H1 (cell line): ENCODE measurements around the gene F2RL2.

Experiments
- CBX5 ChIP-seq: fragments of 300-800, 300-1000 bp; sonication (generic); IDR thresholded peaks from 2 replicates; pipeline ENCODE4 v1.7.1; 2016; ENCODE audit warnings: antibody characterized with exemption, low read length, low read depth
- CTCF ChIP-seq, 3 experiments: IDR thresholded peaks; 1 replicate in 2 of 3; 2 replicates in 1 of 3; pipeline versions ENCODE4 v1.5.1 to v1.6.1; 2011; ENCODE audit warnings: low read length in 3 of 3, mild to moderate bottlenecking in 3 of 3, inconsistent platforms in 2 of 3, low read depth in 1 of 3, moderate library complexity in 1 of 3; ENCODE audit not compliant: insufficient read depth in 1 of 3; ENCODE audit errors: control extremely low read depth in 1 of 3
- E2F6 ChIP-seq: IDR thresholded peaks from 2 replicates; pipeline ENCODE4 v1.6.1; 2012; ENCODE audit warnings: inconsistent platforms
- EZH2 ChIP-seq: fragments of 200-600 bp; sonication (generic); IDR thresholded peaks from 2 replicates; pipeline ENCODE4 v1.7.1; 2012; ENCODE audit warnings: low read depth, mild to moderate bottlenecking, moderate library complexity, low read length, inconsistent platforms; ENCODE audit not compliant: severe bottlenecking
- HDAC6 ChIP-seq: IDR thresholded peaks from one replicate; pipeline ENCODE4 v1.7.1; 2012; ENCODE audit warnings: low read depth, mild to moderate bottlenecking, inconsistent platforms, low read length, moderate library complexity
- JUN ChIP-seq: IDR thresholded peaks from 2 replicates; pipeline ENCODE4 v1.6.1; 2011; ENCODE audit warnings: low read depth, mild to moderate bottlenecking, improper control_type of control experiment, low read length
- NRF1 ChIP-seq: IDR thresholded peaks from 2 replicates; pipeline ENCODE4 v1.6.1; 2011; ENCODE audit warnings: mild to moderate bottlenecking, low read depth, low read length, improper control_type of control experiment
- POLR2A ChIP-seq, 2 experiments: IDR thresholded peaks; 1 replicate in 1 of 2; 2 replicates in 1 of 2; pipeline ENCODE4 v1.6.1; 2011; ENCODE audit warnings: low read depth in 2 of 2, low read length in 2 of 2, mild to moderate bottlenecking in 2 of 2; ENCODE audit errors: control extremely low read depth in 1 of 2
- POLR2AphosphoS5 ChIP-seq: IDR thresholded peaks from 2 replicates; pipeline ENCODE4 v1.6.1; 2011; ENCODE audit warnings: low read depth, low read length
- SIRT6 ChIP-seq: IDR thresholded peaks from one replicate; pipeline ENCODE4 v1.7.1; 2012; ENCODE audit warnings: low read length, inconsistent platforms
- TBP ChIP-seq: IDR thresholded peaks from 2 replicates; pipeline ENCODE4 v1.6.1; 2011; ENCODE audit warnings: low read depth, low read length, improper control_type of control experiment
- TEAD4 ChIP-seq: IDR thresholded peaks from 2 replicates; pipeline ENCODE4 v1.6.1; 2012; ENCODE audit warnings: low read depth, low read length, inconsistent platforms, mixed read lengths
- YY1 ChIP-seq: IDR thresholded peaks from 2 replicates; pipeline ENCODE4 v1.6.1; 2011; ENCODE audit warnings: low read depth, mild to moderate bottlenecking, low read length

DNA sequence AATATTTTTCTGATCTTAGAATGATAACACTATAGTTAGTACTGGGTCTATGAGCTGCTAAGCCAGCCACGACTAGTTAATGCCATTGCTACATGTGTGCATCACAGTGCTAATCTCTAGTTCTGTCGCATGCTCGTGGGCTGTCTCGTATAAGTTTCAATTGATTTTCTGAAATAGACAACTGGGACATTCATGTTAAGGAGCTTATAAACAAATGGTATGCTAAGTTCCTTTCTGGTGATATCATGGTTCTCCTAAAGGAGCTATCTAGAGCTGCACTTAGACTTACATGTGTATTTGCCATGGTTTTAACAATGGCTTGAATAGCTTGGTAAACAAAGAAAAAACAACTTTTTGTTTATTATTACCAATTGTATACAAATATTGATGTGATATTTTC lies 46.2 kb downstream of the F2RL2 start:
- TF ChIP-seq EZH2 (no peak), POLR2A (IDR thresholded peaks at IDR 0.05; ENCODE audit: control extremely low read depth in 1 of 2, low read depth in 2 of 2, low read length in 2 of 2) (no peak), E2F6 (no peak), TEAD4 (no peak), JUN (no peak), POLR2AphosphoS5 (no peak), CTCF (IDR thresholded peaks at IDR 0.05; ENCODE audit: control extremely low read depth in 1 of 3, insufficient read depth in 1 of 3, low read depth in 1 of 3, low read length in 3 of 3) (no peak), YY1 (no peak), CBX5 (no peak), HDAC6 (no peak), SIRT6 (no peak), TBP (no peak), NRF1 (no peak)
